Spinal cord (tissue), 10 donors: ENCODE results near the gene RNF157. TPM values are rescaled to one million over a fixed set of nuclear protein-coding genes. Genes with fewer than 3 reads are reported as not detected.

Experiments used
- DNase-seq, 6 donors: peaks; one replicate each; pipeline versions ENCODE4 v3.0.0 to v3.0.0-alpha.2; 2013 to 2015; ENCODE audit warnings: low spot score in 6 of 6, low read depth in 4 of 6
- H3K27ac ChIP-seq: one replicate; pipeline ENCODE4 v1.5.1; 2013; ENCODE audit warnings: low read depth, low read length, control low read depth
- H3K27me3 ChIP-seq: one replicate; pipeline ENCODE4 v1.6.1; 2013; ENCODE audit warnings: low read length; ENCODE audit not compliant: control insufficient read depth, insufficient read depth
- H3K36me3 ChIP-seq: one replicate; pipeline ENCODE4 v1.6.1; 2013; ENCODE audit warnings: low read length; ENCODE audit not compliant: control insufficient read depth, insufficient read depth
- H3K4me1 ChIP-seq: one replicate; pipeline ENCODE4 v1.6.1; 2013; ENCODE audit warnings: low read length; ENCODE audit not compliant: control insufficient read depth, insufficient read depth
- H3K4me3 ChIP-seq: one replicate; pipeline ENCODE4 v1.5.1; 2013; ENCODE audit warnings: low read depth, low read length, control low read depth
- H3K9me3 ChIP-seq: one replicate; pipeline ENCODE4 v1.6.1; 2013; ENCODE audit warnings: low read length; ENCODE audit not compliant: control insufficient read depth, insufficient read depth
- WGBS: methylation state at CpG from one replicate; pipeline ENCODE4 v1.1.5; 2013; ENCODE audit warnings: missing lambda C conversion rate; ENCODE audit not compliant: insufficient coverage; 5-methylcytosine and 5-hydroxymethylcytosine counted together
- polyA plus RNA-seq, 2 donors: library from polyadenylated mRNA; unstranded; fragments of 120-200 nt; gene quantifications; one replicate each; pipeline ENCODE4 v1.2.1, GENCODE V29; 2013; ENCODE audit not compliant: insufficient read length in 2 of 2
- total RNA-seq, 2 donors: library from RNA; depleted of rRNA in 1 of 2; stranded (reverse); fragments of 120-200 nt in 1 of 2; fragments of >200 nt in 1 of 2; gene quantifications; one replicate each; pipeline versions ENCODE4 v1.2.3 to v1.2.4, GENCODE V29; 2013 to 2014
- donor health status: healthy.

RNF157 gene
- total and polyA plus RNA-seq, 4 donors = 22.8 to 196 (median 126) TPM

GRCh38 chr17:76276461-76277299, 36.4 kb upstream of the RNF157 start:
- no peaks in the 10 kb centered on the region for H3K9me3 ChIP-seq
- H3K4me1 ChIP-seq = peaks cover 31% of the 10 kb centered on the region
- no peak overlapping the region for H3K4me3 ChIP-seq
- H3K36me3 ChIP-seq = peaks cover 91% of the 10 kb centered on the region
- H3K27me3 ChIP-seq = no peaks in the 10 kb centered on the region
- no peak overlapping the region for H3K27ac ChIP-seq
- 91% methylated on average over 19 of the region's 19 CpGs for WGBS
- no peak for DNase-seq

GRCh38 chr17:76276069-76276431, 35.8 kb upstream of the RNF157 start:
- 87% methylated on average over 8 of the region's 11 CpGs for WGBS
- H3K4me1 ChIP-seq = peaks cover 37% of the 10 kb centered on the region
- H3K27ac ChIP-seq = no peak overlapping the region
- DNase-seq = no peak
- no peaks in the 10 kb centered on the region for H3K9me3 ChIP-seq
- no peak overlapping the region for H3K4me3 ChIP-seq
- peaks cover 91% of the 10 kb centered on the region for H3K36me3 ChIP-seq
- no peaks in the 10 kb centered on the region for H3K27me3 ChIP-seq

- Histone ChIP-seq H3K9me3 (no peaks in the 10 kb centered on the region), H3K27ac (no peak overlapping the region), H3K36me3 (peaks cover 91% of the 10 kb centered on the region), H3K4me1 (peaks cover 42% of the 10 kb centered on the region), H3K4me3 (no peak overlapping the region), H3K27me3 (no peaks in the 10 kb centered on the region)
- WGBS = 87% methylated on average over 19 of the region's 22 CpGs
- DNase-seq = no peak
These were observed 35.2 kb upstream of the RNF157 start for GRCh38 chr17:76275382-76276068.

- no peak overlapping the region for H3K27ac ChIP-seq
These were observed 34.0 kb upstream of the RNF157 start for GRCh38 chr17:76274112-76274956.

GRCh38 chr17:76273445-76274111, 33.3 kb upstream of the RNF157 start:
- WGBS = 72% methylated on average over 25 of the region's 26 CpGs
- DNase-seq = no peak
- Histone ChIP-seq H3K4me3 (no peak overlapping the region), H3K4me1 (peaks cover 45% of the 10 kb centered on the region), H3K27me3 (no peaks in the 10 kb centered on the region), H3K36me3 (peaks cover 94% of the 10 kb centered on the region), H3K27ac (no peak overlapping the region), H3K9me3 (no peaks in the 10 kb centered on the region)

More at GRCh38 chr17:76274112-76274956, 34.0 kb upstream of the RNF157 start:
- peaks cover 94% of the 10 kb centered on the region for H3K36me3 ChIP-seq
- no peaks in the 10 kb centered on the region for H3K27me3 ChIP-seq
- peaks cover 43% of the 10 kb centered on the region for H3K4me1 ChIP-seq
- DNase-seq = no peak
- WGBS = 56% methylated on average over 17 of the region's 21 CpGs
- no peaks in the 10 kb centered on the region for H3K9me3 ChIP-seq
- no peak overlapping the region for H3K4me3 ChIP-seq

DNA sequence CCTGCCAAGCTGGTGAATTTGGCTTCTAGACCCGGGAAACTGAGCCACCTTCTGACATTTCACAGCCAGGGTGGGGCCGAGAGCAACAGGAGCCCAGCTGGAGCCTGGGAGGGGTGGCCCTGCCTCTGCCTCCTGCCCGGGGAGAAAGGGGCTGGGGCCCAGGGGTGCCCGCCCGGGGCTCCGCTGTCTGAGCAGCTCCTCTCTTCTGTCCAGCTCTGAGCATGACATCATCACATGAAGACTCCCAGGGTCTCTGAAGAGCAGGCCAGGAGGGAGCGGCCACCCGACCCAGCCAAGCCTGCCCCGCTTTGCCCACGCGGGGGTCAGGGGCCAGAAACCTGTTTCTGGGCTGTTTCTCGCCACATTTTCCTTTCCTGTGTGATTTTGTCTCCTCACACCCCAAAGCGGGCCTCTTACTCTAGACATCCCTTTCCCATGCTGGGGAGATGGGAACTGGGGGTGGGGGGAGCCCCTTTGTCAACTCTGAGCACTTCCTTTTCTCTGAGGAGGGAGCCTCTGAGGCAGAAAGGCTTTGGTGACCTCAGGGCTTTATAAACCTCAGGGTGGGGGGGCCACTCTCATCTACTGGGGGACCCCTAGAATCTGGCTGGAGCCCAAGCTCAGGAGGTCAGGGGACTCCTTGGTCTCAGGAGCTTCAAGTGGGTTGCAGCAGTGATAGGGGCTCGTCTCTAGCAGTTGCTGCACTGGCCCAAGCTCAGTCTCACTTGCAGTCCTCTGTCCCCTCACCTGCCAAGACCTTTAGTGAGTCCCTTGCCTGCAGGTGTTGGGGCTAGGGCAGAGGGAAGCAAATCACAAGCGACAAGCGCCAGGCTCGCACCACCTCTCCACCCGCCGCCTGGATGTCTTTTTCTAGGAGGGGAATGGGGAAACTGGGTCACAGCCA, 32.5 kb upstream of the RNF157 start:
- Histone ChIP-seq H3K4me3 (no peak overlapping the region), H3K27ac (peak overlapping the region; percentile 35), H3K9me3 (no peaks in the 10 kb centered on the region), H3K4me1 (peaks cover 53% of the 10 kb centered on the region), H3K27me3 (no peaks in the 10 kb centered on the region), H3K36me3 (peaks cover 94% of the 10 kb centered on the region)
- DNase-seq = no peak
- WGBS = 52% methylated on average over 10 of the region's 19 CpGs

- Histone ChIP-seq H3K4me3 (peak overlapping the region; percentile 24), H3K9me3 (no peaks in the 10 kb centered on the region), H3K27me3 (no peaks in the 10 kb centered on the region), H3K4me1 (peaks cover 62% of the 10 kb centered on the region), H3K27ac (peak overlapping the region; percentile 35), H3K36me3 (peaks cover 87% of the 10 kb centered on the region)
- 34% methylated on average over 34 of the region's 38 CpGs for WGBS
- no peak for DNase-seq
These were observed 31.6 kb upstream of the RNF157 start for GRCh38 chr17:76271669-76272540.
